K562 (cell line): ENCODE results near the gene RNF41. TPM values are rescaled to one million over a fixed set of nuclear protein-coding genes. Genes with fewer than 3 reads are reported as not detected.

Source experiments
- ATAC-seq: fragments of 200-7000 bp; cut with Tn5 transposase; 3 replicates; pipeline ENCODE4 v1.9.1; 2020; ENCODE audit warnings: moderate library complexity
- BruUV-seq: library from RNA; stranded (reverse); fragments of 400-500 nt; replicated peaks from 2 replicates; lab custom pipeline; 2021; lab: Mats Ljungman, UMichigan
- CTCF ChIA-PET: fragments of 300-600 bp; formaldehyde crosslinking; extraction: SDS; loops from one replicate; lab custom pipeline; 2021; ENCODE audit warnings: low intra/inter-chr PET ratio; lab: Yijun Ruan, JAX
- POLR2A ChIA-PET: fragments of 300-600, 350-650 bp; sonication (Branson Sonifier 250); formaldehyde crosslinking; extraction: SDS; loops from one replicate; lab custom pipeline; 2021; ENCODE audit warnings: antibody characterized with exemption, inconsistent platforms; lab: Yijun Ruan, JAX
- DNase-seq, 4 experiments: peaks; one replicate each; pipeline versions ENCODE4 v3.0.0 to v3.0.0-alpha.2; 2011 to 2018; ENCODE audit warnings: low spot score in 3 of 4, mixed read lengths in 3 of 4; ENCODE audit errors: extremely low read depth in 1 of 4
- FAIRE-seq: peaks from 2 replicates; lab custom pipeline; 2011; peaks lifted over from hg19 to GRCh38; lab: Jason Lieb, UNC
- H2AFZ ChIP-seq: 2 replicates; pipeline ENCODE4 v1.6.0; 2011; ENCODE audit warnings: low read depth, low read length, control low read depth, inconsistent platforms
- H3K27ac ChIP-seq: fragments of 200-600 bp; 3 replicates; pipeline ENCODE4 v1.8.0; 2011; ENCODE audit warnings: low read depth, mild to moderate bottlenecking, control low read depth, inconsistent platforms, low read length, moderate library complexity, mixed read lengths; ENCODE audit errors: extremely low read depth
- H3K27me3 ChIP-seq, 2 experiments: fragments of 300-600 bp in 1 of 2; 2 replicates in 1 of 2; 3 replicates in 1 of 2; pipeline versions ENCODE4 v1.6.0 to v1.8.0; 2011; ENCODE audit warnings: inconsistent platforms in 2 of 2, low read length in 2 of 2, mild to moderate bottlenecking in 1 of 2, mixed read lengths in 1 of 2, moderate library complexity in 1 of 2; ENCODE audit not compliant: control insufficient read depth in 2 of 2, insufficient read depth in 2 of 2
- H3K36me3 ChIP-seq: fragments of 300-600 bp; 3 replicates; pipeline ENCODE4 v1.8.0; 2011; ENCODE audit warnings: mild to moderate bottlenecking, low read length, inconsistent platforms; ENCODE audit not compliant: control insufficient read depth, insufficient read depth
- H3K4me1 ChIP-seq, 2 experiments: fragments of 200-600 bp in 1 of 2; replicated peaks in 1 of 2; 2 replicates in 1 of 2; 3 replicates in 1 of 2; pipeline versions ENCODE4 v1.5.1 to v1.8.0; 2011; ENCODE audit warnings: inconsistent platforms in 2 of 2, low read length in 2 of 2, mild to moderate bottlenecking in 1 of 2, mixed read lengths in 1 of 2, moderate library complexity in 1 of 2; ENCODE audit not compliant: control insufficient read depth in 2 of 2, insufficient read depth in 2 of 2
- H3K4me2 ChIP-seq: 2 replicates; pipeline ENCODE4 v1.6.1; 2011; ENCODE audit warnings: low read length, control low read depth, inconsistent platforms, mixed read lengths; ENCODE audit not compliant: insufficient read depth
- H3K4me3 ChIP-seq: fragments of 200-600 bp; sonication (generic), shearing (Covaris generic); 2 replicates; pipeline ENCODE4 v1.5.1; 2016; ENCODE audit warnings: control low read depth, inconsistent platforms
- H3K79me2 ChIP-seq: fragments of 200-600 bp; 3 replicates; pipeline ENCODE4 v1.8.0; 2011; ENCODE audit warnings: low read length, inconsistent platforms; ENCODE audit not compliant: control insufficient read depth, insufficient read depth
- H3K9ac ChIP-seq, 2 experiments: 2 replicates each; pipeline versions ENCODE4 v1.6.0 to v1.6.1; 2011; ENCODE audit warnings: low read depth in 2 of 2, low read length in 2 of 2, control low read depth in 1 of 2, inconsistent platforms in 1 of 2, mild to moderate bottlenecking in 1 of 2, mixed read lengths in 1 of 2; ENCODE audit not compliant: insufficient read depth in 1 of 2
- H3K9me1 ChIP-seq: one replicate; pipeline ENCODE4 v1.6.0; 2011; ENCODE audit warnings: inconsistent platforms, mild to moderate bottlenecking, low read length, moderate library complexity; ENCODE audit not compliant: control insufficient read depth, insufficient read depth
- H3K9me3 ChIP-seq: replicated peaks from 2 replicates; pipeline ENCODE4 v1.5.1; 2011; ENCODE audit warnings: low read depth, low read length, inconsistent platforms; ENCODE audit not compliant: control insufficient read depth, insufficient read depth
- H4K20me1 ChIP-seq: replicated peaks from 2 replicates; pipeline ENCODE4 v1.6.1; 2011; ENCODE audit warnings: low read length, inconsistent platforms, mixed read lengths; ENCODE audit not compliant: control insufficient read depth, insufficient read depth
- BCOR ChIP-seq: fragments of 450-650 bp; IDR thresholded peaks from 2 replicates; pipeline ENCODE4 v1.6.1; 2016
- BRD9 ChIP-seq: fragments of 450-650 bp; IDR thresholded peaks from 2 replicates; pipeline ENCODE4 v1.6.1; 2018; ENCODE audit warnings: low read depth; ENCODE audit not compliant: partially characterized antibody
- CSDE1 ChIP-seq, 2 experiments: fragments of 450-650 bp; IDR thresholded peaks; 2 replicates each; pipeline ENCODE4 v1.6.1; 2016; ENCODE audit warnings: mild to moderate bottlenecking in 1 of 2
- EGR1 ChIP-seq: fragments of 450-650 bp; conservative IDR thresholded peaks from 2 replicates; pipeline ENCODE4 v1.6.1; 2017; ENCODE audit warnings: mild to moderate bottlenecking
- GATAD2A ChIP-seq: fragments of 450-650 bp; IDR thresholded peaks from 2 replicates; pipeline ENCODE4 v1.6.1; 2017
- LCOR ChIP-seq: sonication (generic); formaldehyde crosslinking; IDR thresholded peaks from 2 replicates; pipeline ENCODE4 v1.8.0; 2022; ENCODE audit warnings: mild to moderate bottlenecking, missing genetic modification reagents
- NBN ChIP-seq: fragments of 450-650 bp; IDR thresholded peaks from 2 replicates; pipeline ENCODE4 v1.6.1; 2016; ENCODE audit warnings: low read depth, mild to moderate bottlenecking
- NR4A1 ChIP-seq, 2 experiments: fragments of 250-450 bp in 1 of 2; fragments of 450-650 bp in 1 of 2; sonication (Bioruptor Pico) in 1 of 2; IDR thresholded peaks; 2 replicates each; pipeline versions ENCODE4 v1.4.0 to v1.6.1; 2016 to 2020; ENCODE audit warnings: mild to moderate bottlenecking in 2 of 2, missing compliant biosample characterization in 1 of 2, missing genetic modification characterization in 1 of 2, moderate library complexity in 1 of 2
- TFE3 ChIP-seq: fragments of 450-650 bp; formaldehyde crosslinking; IDR thresholded peaks from 2 replicates; pipeline ENCODE4 v1.4.0; 2020; ENCODE audit warnings: mild to moderate bottlenecking, mixed read lengths
- ZNF12 ChIP-seq: sonication (generic); formaldehyde crosslinking; IDR thresholded peaks from 2 replicates; pipeline ENCODE4 v1.4.0; 2020; ENCODE audit warnings: mild to moderate bottlenecking, missing genetic modification reagents
- ZNF766 ChIP-seq: fragments of 200-800 bp; sonication (Bioruptor generic); conservative IDR thresholded peaks from 2 replicates; pipeline ENCODE4 v1.6.1; 2016; ENCODE audit warnings: missing genetic modification characterization, missing compliant biosample characterization
- ZSCAN32 ChIP-seq: fragments of 450-650 bp; formaldehyde crosslinking; IDR thresholded peaks from 2 replicates; pipeline ENCODE4 v1.4.0; 2020; ENCODE audit warnings: mild to moderate bottlenecking, moderate library complexity
- WGBS: fragments of 100-300 bp; shearing (Covaris generic); methylation state at CpG from one replicate; pipeline ENCODE4 v1.1.6; 2016; ENCODE audit warnings: low coverage, mixed read lengths; ENCODE audit not compliant: insufficient coverage; ENCODE audit errors: missing lambda C conversion rate; 5-methylcytosine and 5-hydroxymethylcytosine counted together
- in situ Hi-C: fragments of 300-500 bp; cut with MboI; formaldehyde crosslinking; loops from 4 replicates; pipeline ENCODE4 v1.15.0; 2018; ENCODE audit warnings: inconsistent platforms, mixed read lengths
- intact Hi-C: fragments of 100-400 bp; cut with micrococcal nuclease; formaldehyde crosslinking; loops from 2 replicates; pipeline ENCODE4 v1.14.2; 2022
- polyA plus RNA-seq, 8 experiments: library from polyadenylated mRNA; depleted of rRNA in 4 of 8; stranded (reverse) in 5 of 8; unstranded in 3 of 8; fragments of >200 nt; fragmentation: Nextera tagmentation in 2 of 8; fragmentation: Illumina TruSeq in 1 of 8; extraction: Ambion mirVana in 2 of 8; extraction: Trizol in 1 of 8; gene quantifications; 2 replicates each; pipeline versions ENCODE4 v1.2.1 to v1.2.3, GENCODE V29; 2011 to 2014; ENCODE audit warnings: inconsistent platforms in 1 of 8, missing spikeins in 1 of 8
- total RNA-seq, 7 experiments: library from RNA; depleted of rRNA in 6 of 7; stranded (reverse); fragments of >200 nt in 6 of 7; fragmentation: Illumina TruSeq in 2 of 7; extraction: Trizol in 2 of 7; gene quantifications; 2 replicates each; pipeline versions ENCODE4 v1.2.1 to v1.2.3, GENCODE V29; 2011 to 2021; ENCODE audit warnings: low replicate concordance in 1 of 7
- TF ChIP-seq, protein P1 (sequence below): fragments of 450-650 bp; IDR thresholded peaks from 2 replicates; pipeline ENCODE4 v1.7.1; 2018; ENCODE audit warnings: mild to moderate bottlenecking, low read depth; ENCODE audit not compliant: partially characterized antibody
- TF ChIP-seq, protein P2 (sequence below): fragments of 450-650 bp; IDR thresholded peaks from 2 replicates; pipeline ENCODE4 v1.6.1; 2016

The RNF41 gene
- total and polyA plus RNA-seq, 9 of the 15 experiments (the other 6 are each of a cell fraction or from before 2014, with no cell fraction given): 28.2 to 46.8 (median 33.8) TPM

DNA sequence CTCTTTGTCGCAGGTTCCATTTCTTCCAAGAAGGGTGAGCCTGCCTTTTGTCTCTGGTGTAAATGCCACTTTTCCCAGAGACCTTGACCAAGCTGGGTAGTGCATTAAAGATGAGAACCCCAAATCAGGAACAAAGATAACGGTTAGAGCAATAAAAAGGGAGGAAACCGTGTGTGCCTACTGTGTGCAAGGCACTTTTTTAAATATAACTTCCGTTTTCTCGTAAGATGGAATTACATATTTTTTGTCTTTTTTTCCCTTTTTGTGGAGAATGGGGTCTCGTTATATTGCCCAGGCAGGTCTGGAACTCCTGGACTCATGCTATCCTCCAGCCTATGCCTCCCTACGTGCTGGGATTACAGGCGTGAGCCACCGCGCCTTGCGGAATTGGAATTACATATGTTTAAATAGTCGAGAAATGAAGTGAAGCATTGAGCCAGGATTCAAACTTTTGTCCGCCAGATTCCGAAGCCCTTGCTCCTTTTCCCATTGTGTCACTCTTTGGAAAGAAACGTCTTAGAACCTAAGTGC is 1.9 kb upstream of the RNF41 start (continued):
- TF ChIP-seq, protein P1, sequence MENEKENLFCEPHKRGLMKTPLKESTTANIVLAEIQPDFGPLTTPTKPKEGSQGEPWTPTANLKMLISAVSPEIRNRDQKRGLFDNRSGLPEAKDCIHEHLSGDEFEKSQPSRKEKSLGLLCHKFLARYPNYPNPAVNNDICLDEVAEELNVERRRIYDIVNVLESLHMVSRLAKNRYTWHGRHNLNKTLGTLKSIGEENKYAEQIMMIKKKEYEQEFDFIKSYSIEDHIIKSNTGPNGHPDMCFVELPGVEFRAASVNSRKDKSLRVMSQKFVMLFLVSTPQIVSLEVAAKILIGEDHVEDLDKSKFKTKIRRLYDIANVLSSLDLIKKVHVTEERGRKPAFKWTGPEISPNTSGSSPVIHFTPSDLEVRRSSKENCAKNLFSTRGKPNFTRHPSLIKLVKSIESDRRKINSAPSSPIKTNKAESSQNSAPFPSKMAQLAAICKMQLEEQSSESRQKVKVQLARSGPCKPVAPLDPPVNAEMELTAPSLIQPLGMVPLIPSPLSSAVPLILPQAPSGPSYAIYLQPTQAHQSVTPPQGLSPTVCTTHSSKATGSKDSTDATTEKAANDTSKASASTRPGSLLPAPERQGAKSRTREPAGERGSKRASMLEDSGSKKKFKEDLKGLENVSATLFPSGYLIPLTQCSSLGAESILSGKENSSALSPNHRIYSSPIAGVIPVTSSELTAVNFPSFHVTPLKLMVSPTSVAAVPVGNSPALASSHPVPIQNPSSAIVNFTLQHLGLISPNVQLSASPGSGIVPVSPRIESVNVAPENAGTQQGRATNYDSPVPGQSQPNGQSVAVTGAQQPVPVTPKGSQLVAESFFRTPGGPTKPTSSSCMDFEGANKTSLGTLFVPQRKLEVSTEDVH: no peak
- TF ChIP-seq, protein P2, sequence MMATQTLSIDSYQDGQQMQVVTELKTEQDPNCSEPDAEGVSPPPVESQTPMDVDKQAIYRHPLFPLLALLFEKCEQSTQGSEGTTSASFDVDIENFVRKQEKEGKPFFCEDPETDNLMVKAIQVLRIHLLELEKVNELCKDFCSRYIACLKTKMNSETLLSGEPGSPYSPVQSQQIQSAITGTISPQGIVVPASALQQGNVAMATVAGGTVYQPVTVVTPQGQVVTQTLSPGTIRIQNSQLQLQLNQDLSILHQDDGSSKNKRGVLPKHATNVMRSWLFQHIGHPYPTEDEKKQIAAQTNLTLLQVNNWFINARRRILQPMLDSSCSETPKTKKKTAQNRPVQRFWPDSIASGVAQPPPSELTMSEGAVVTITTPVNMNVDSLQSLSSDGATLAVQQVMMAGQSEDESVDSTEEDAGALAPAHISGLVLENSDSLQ: 0 out of 2 replicates have a peak, but pooled peaks have one; percentile 10
- TF ChIP-seq CSDE1 (IDR thresholded peaks at IDR 0.05) (peak in 1 of 2 experiments; percentile 67; a peak in 1 of 4 replicates), BRD9 (peak; percentile 56), BCOR (no peak)
- TF ChIP-seq, all 486 proteins: peak for 17

DNA sequence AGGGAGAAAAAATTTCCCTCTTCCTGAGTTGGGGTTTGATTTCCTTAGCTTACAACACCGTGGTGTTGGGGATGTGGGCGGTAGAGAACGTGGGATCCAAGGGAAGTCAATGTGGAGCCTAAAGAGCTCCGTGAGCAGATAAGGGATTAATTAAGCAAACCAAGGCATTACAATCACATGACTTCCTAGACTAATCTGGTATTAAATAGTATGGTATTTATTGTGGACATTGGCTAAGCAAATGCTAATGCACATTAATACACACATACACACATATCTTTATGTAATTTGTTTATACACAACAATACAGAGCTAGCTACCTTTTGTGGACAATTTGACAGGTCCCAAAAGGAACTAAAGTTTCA is 791 bp upstream of the RNF41 start:
- DNase-seq (no peak), FAIRE-seq (peak; percentile 52), ATAC-seq (no peak)
- no peaks in the 10 kb centered on the region for H3K9me3 ChIP-seq
- no TSS peak for BruUV-seq
- H3K9ac ChIP-seq: peak overlapping the region; percentile 85 to 97
- 5% methylated on average over 4 of the region's 4 CpGs for WGBS
- H3K4me2 ChIP-seq: peak overlapping the region; percentile 96
- no peaks in the 10 kb centered on the region for H3K9me1 ChIP-seq
- peak; percentile 74 for TF ChIP-seq TFE3 (CRISPR knock-in tag)
- 0 out of 2 replicates have a peak, but pooled peaks have one; percentile 45 for TF ChIP-seq ZNF766 (CRISPR knock-in tag)
- TF ChIP-seq ZSCAN32 (CRISPR knock-in tag): 0 out of 2 replicates have a peak, but pooled peaks have one; percentile 19
- TF ChIP-seq EGR1: peak; percentile 67
- TF ChIP-seq GATAD2A: 0 out of 2 replicates have a peak, but pooled peaks have one; percentile 1
- no peak for TF ChIP-seq NR4A1 (CRISPR knock-in tag; IDR thresholded peaks at IDR 0.05)
- 0 out of 2 replicates have a peak, but pooled peaks have one; percentile 10 for TF ChIP-seq NR4A1 (tag; IDR thresholded peaks at IDR 0.05)
- 0 out of 2 replicates have a peak, but pooled peaks have one; percentile 31 for TF ChIP-seq LCOR (CRISPR knock-in tag)
- no peak for TF ChIP-seq ZNF12 (CRISPR knock-in tag)
- no peak for TF ChIP-seq NBN
- ChIA-PET CTCF (interaction anchor here (1.1 to 1.4 kb wide), 2 partner anchors 29 to 33 kb away, joined by 3 to 5 read pairs; partner anchors contain the start of gene SMARCC2), POLR2A (interaction anchor here (0.5 to 3.4 kb wide), 22 partner anchors 9 to 365 kb away, joined by 3 to 68 read pairs (median 6); partner anchors contain the start of genes COQ10A, ESYT1, MYL6 and PA2G4)
- intact Hi-C loops: loop anchor here (10.0 kb wide), 1 partner anchor 178 kb away; the partner anchor contains the start of gene RPS26
- H3K4me1 ChIP-seq: peaks cover 20 to 31% of the 10 kb centered on the region in 2 experiments; a peak in 4 of 5 replicates
- peak overlapping the region; percentile 93 for H3K27ac ChIP-seq
- H3K4me3 ChIP-seq: peak overlapping the region; percentile 90
- H3K27me3 ChIP-seq: no peaks in the 10 kb centered on the region
- H3K36me3 ChIP-seq: peaks cover 7% of the 10 kb centered on the region; the same call in 2 of the 3 replicates
- in situ Hi-C loops: no loop called here
- no peaks in the 10 kb centered on the region for H4K20me1 ChIP-seq
- H3K79me2 ChIP-seq: peaks cover 45% of the 10 kb centered on the region
- H2AFZ ChIP-seq: peak overlapping the region; percentile 96
